GM12891 (cell line): Measurements from ENCODE around the gene BTN2A1.

Experiments
- PAX5 ChIP-seq: IDR thresholded peaks from 2 replicates; pipeline ENCODE4 v1.6.1; 2011; ENCODE audit warnings: low read length, moderate library complexity, mild to moderate bottlenecking; ENCODE audit not compliant: insufficient read depth, severe bottlenecking
- POLR2A ChIP-seq: IDR thresholded peaks from 2 replicates; pipeline ENCODE4 v1.6.1; 2011; ENCODE audit warnings: low read depth, low read length, control low read depth
- POLR2AphosphoS5 ChIP-seq: IDR thresholded peaks from 2 replicates; pipeline ENCODE4 v1.6.1; 2011; ENCODE audit warnings: low read depth, low read length, control low read depth
- SPI1 ChIP-seq: IDR thresholded peaks from 2 replicates; pipeline ENCODE4 v1.6.1; 2011; ENCODE audit warnings: low read depth, low read length, control low read depth
- TAF1 ChIP-seq: IDR thresholded peaks from 2 replicates; pipeline ENCODE4 v1.6.1; 2011; ENCODE audit warnings: low read depth, low read length, control low read depth

DNA sequence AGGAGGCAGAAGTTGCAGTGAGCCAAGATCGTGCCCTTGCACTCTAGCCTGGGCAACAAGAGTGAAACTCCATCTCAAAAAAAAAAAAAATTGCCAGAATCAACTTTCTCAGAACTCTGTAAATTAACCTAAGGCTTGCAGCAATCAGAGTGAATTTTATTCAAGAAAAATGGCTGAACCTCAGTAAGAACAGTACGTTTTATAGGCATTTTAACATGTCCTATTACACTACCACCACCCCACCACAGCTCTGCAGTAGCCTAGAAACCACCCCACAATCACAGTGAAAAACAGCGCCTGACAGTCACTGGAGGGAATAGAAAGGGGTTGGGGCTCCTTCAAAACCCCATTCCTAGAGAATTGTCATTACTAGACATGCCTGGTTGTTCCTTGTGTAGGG lies 26.0 kb downstream of the BTN2A1 start:
- TF ChIP-seq POLR2AphosphoS5: no peak
- TF ChIP-seq POLR2A: no peak
- no peak for TF ChIP-seq TAF1
- no peak for TF ChIP-seq PAX5
- no peak for TF ChIP-seq SPI1
